ENCODE results near the gene TLX2. TPM values are rescaled to one million over a fixed set of nuclear protein-coding genes. Genes with fewer than 3 reads are reported as not detected.

Gene TLX2
- total RNA-seq, 3 donors from 2014 or later: not detected

- Histone ChIP-seq H3K4me3 (no peak overlapping the region), H3K4me1 (peaks cover 0 to 15% of the 10 kb centered on the region in 2 donors), H3K27me3 (no peaks in the 10 kb centered on the region), H3K27ac (no peak overlapping the region), H3K9me3 (no peaks in the 10 kb centered on the region), H3K36me3 (no peaks in the 10 kb centered on the region)
- DNase-seq (ENCODE audit: low spot score in 2 of 2): no peak
- intact Hi-C loops (cut with DNase I; ENCODE audit: low total_unique reads): no loop called here
- no peak for TF ChIP-seq CTCF (IDR thresholded peaks at IDR 0.05)
- TF ChIP-seq POLR2A (IDR thresholded peaks at IDR 0.05): no peak
- no peak for TF ChIP-seq POLR2AphosphoS5 (IDR thresholded peaks at IDR 0.05)
Observed at GRCh38 chr2:74533464-74533863, 19.2 kb downstream of the TLX2 start.

- no peak for TF ChIP-seq CTCF (IDR thresholded peaks at IDR 0.05)
- TF ChIP-seq POLR2AphosphoS5 (IDR thresholded peaks at IDR 0.05): no peak
- no peak for TF ChIP-seq POLR2A (IDR thresholded peaks at IDR 0.05)
- Histone ChIP-seq H3K27me3 (no peaks in the 10 kb centered on the region), H3K4me3 (no peak overlapping the region), H3K4me1 (peaks cover 0 to 10% of the 10 kb centered on the region in 2 donors), H3K27ac (no peak overlapping the region), H3K36me3 (no peaks in the 10 kb centered on the region), H3K9me3 (no peaks in the 10 kb centered on the region)
- DNase-seq (ENCODE audit: low spot score in 2 of 2): no peak
- intact Hi-C loops (cut with DNase I; ENCODE audit: low total_unique reads): no loop called here
Observed at GRCh38 chr2:74534411-74534810, 20.2 kb downstream of the TLX2 start.

GRCh38 chr2:74535440-74535965 is 21.3 kb downstream of the TLX2 start:
- no peak for DNase-seq (ENCODE audit: low spot score in 2 of 2)
- H3K27ac ChIP-seq: no peak overlapping the region
- no peaks in the 10 kb centered on the region for H3K36me3 ChIP-seq
- TF ChIP-seq POLR2A (IDR thresholded peaks at IDR 0.05) (no peak), POLR2AphosphoS5 (IDR thresholded peaks at IDR 0.05) (no peak), CTCF (IDR thresholded peaks at IDR 0.05) (no peak)
- peaks cover 0 to 10% of the 10 kb centered on the region in 2 donors for H3K4me1 ChIP-seq
- no peaks in the 10 kb centered on the region for H3K27me3 ChIP-seq
- intact Hi-C loops (cut with DNase I; ENCODE audit: low total_unique reads): no loop called here
- no peak overlapping the region for H3K4me3 ChIP-seq
- H3K9me3 ChIP-seq: no peaks in the 10 kb centered on the region

GRCh38 chr2:74536166-74536950 is 22.1 kb downstream of the TLX2 start:
- H3K27ac ChIP-seq: no peak overlapping the region
- H3K27me3 ChIP-seq: no peaks in the 10 kb centered on the region
- no peaks in the 10 kb centered on the region for H3K36me3 ChIP-seq
- H3K9me3 ChIP-seq: no peaks in the 10 kb centered on the region
- peaks cover 0 to 3% of the 10 kb centered on the region in 2 donors for H3K4me1 ChIP-seq
- intact Hi-C loops (cut with DNase I; ENCODE audit: low total_unique reads): no loop called here
- no peak for DNase-seq (ENCODE audit: low spot score in 2 of 2)
- TF ChIP-seq POLR2A (IDR thresholded peaks at IDR 0.05): no peak
- TF ChIP-seq CTCF (IDR thresholded peaks at IDR 0.05): no peak
- TF ChIP-seq POLR2AphosphoS5 (IDR thresholded peaks at IDR 0.05): no peak
- H3K4me3 ChIP-seq: no peak overlapping the region

GRCh38 chr2:74537140-74537539 is 22.9 kb downstream of the TLX2 start:
- H3K27me3 ChIP-seq: no peaks in the 10 kb centered on the region
- no peak overlapping the region for H3K27ac ChIP-seq
- no peak for TF ChIP-seq CTCF (IDR thresholded peaks at IDR 0.05)
- no peak for TF ChIP-seq POLR2A (IDR thresholded peaks at IDR 0.05)
- TF ChIP-seq POLR2AphosphoS5 (IDR thresholded peaks at IDR 0.05): no peak
- DNase-seq (ENCODE audit: low spot score in 2 of 2): no peak
- intact Hi-C loops (cut with DNase I; ENCODE audit: low total_unique reads): no loop called here
- H3K9me3 ChIP-seq: no peaks in the 10 kb centered on the region
- H3K4me3 ChIP-seq: no peak overlapping the region
- no peaks in the 10 kb centered on the region for H3K4me1 ChIP-seq
- H3K36me3 ChIP-seq: no peaks in the 10 kb centered on the region

Measured in breast epithelium (tissue), 4 donors.